ENCODE measurements around the gene TXNRD1.

GRCh38 chr12:104247698-104248097 lies 32.1 kb downstream of the TXNRD1 start:
- TF ChIP-seq CTCF (IDR thresholded peaks at IDR 0.05 in 8 of 11, conservative IDR thresholded peaks at IDR 0.05 in 3 of 11) (no peak), POLR2A (IDR thresholded peaks at IDR 0.05) (no peak), POLR2AphosphoS5 (IDR thresholded peaks at IDR 0.05) (no peak)

Data from spleen (tissue), 7 donors.